ENCODE data around the gene FGF1. TPM values are rescaled to one million over a fixed set of nuclear protein-coding genes. Genes with fewer than 3 reads are reported as not detected.

The FGF1 gene
- total RNA-seq, 1 experiment from 2014 or later, result 3.2 TPM

GRCh38 chr5:142626099-142626498, 59.8 kb downstream of the FGF1 start:
- no CpG with 5 or more reads among the region's 3 CpGs for WGBS (ENCODE audit: extremely low coverage, insufficient read length, low lambda C conversion rate)
- no peaks in the 10 kb centered on the region for H3K79me1 ChIP-seq (ENCODE audit: insufficient read depth, low read depth, low read length, poor library complexity, severe bottlenecking)
- no peak overlapping the region for H2BK12ac ChIP-seq (ENCODE audit: insufficient read length, low read depth, low read length)
- H4K5ac ChIP-seq (ENCODE audit: insufficient read length, low read depth, low read length), result no peak overlapping the region
- no peak overlapping the region for H2AFZ ChIP-seq (ENCODE audit: low read length)
- no peaks in the 10 kb centered on the region for H3K27me3 ChIP-seq (ENCODE audit: insufficient read depth, low read length)
- no peak overlapping the region for H4K8ac ChIP-seq (replicated peaks; ENCODE audit: insufficient read length, low read depth, low read length)
- no peak overlapping the region for H3K4me3 Mint-ChIP-seq
- H3K27ac Mint-ChIP-seq, result no peak overlapping the region
- no peak overlapping the region for H2AK5ac ChIP-seq (ENCODE audit: insufficient read length, low read length)
- H3K27me3 Mint-ChIP-seq (ENCODE audit: low read depth), result peaks cover 2% of the 10 kb centered on the region; the same call in 1 of the 2 replicates
- H3K9me3 ChIP-seq (ENCODE audit: control insufficient read depth, low read depth, low read length), result no peaks in the 10 kb centered on the region
- no peak overlapping the region for H2BK15ac ChIP-seq (ENCODE audit: low read depth, low read length)
- DNase-seq, result no peak
- H3K18ac ChIP-seq (ENCODE audit: insufficient read length, low read depth, low read length), result no peak overlapping the region
- no peak overlapping the region for H3K14ac ChIP-seq (ENCODE audit: insufficient read depth, low read length)
- no peaks in the 10 kb centered on the region for H3K9me3 Mint-ChIP-seq
- no peak overlapping the region for H2BK5ac ChIP-seq (ENCODE audit: insufficient read length, low read length)
- no peaks in the 10 kb centered on the region for H3K23me2 ChIP-seq (ENCODE audit: insufficient read length, low read depth, low read length, poor library complexity, severe bottlenecking)
- peaks cover 16 to 28% of the 10 kb centered on the region in 2 experiments for H3K4me1 Mint-ChIP-seq
- 0 out of 7 replicates have a peak, but pooled peaks cover 0 to 2% (median 0%) of the 10 kb centered on the region in 3 experiments for H3K36me3 Mint-ChIP-seq (ENCODE audit: insufficient read depth in 1 of 3, low read depth in 3 of 3)
- H3K27ac ChIP-seq (ENCODE audit: insufficient read length, low read depth, low read length), result no peak overlapping the region
- no peak overlapping the region for H3K56ac ChIP-seq (ENCODE audit: insufficient read length, low read depth, low read length)
- no peak overlapping the region for H2BK120ac ChIP-seq (ENCODE audit: low read depth, low read length, poor library complexity, severe bottlenecking)
- H3K4ac ChIP-seq (ENCODE audit: low read depth, low read length), result no peak overlapping the region
- H3K9ac ChIP-seq (ENCODE audit: extremely low read depth, insufficient read length, low read length), result no peak overlapping the region
- H3K79me2 ChIP-seq (ENCODE audit: insufficient read depth, low read length), result no peaks in the 10 kb centered on the region
- H2BK20ac ChIP-seq (ENCODE audit: low read depth, low read length, poor library complexity, severe bottlenecking), result no peak overlapping the region
- TF ChIP-seq CTCF (conservative IDR thresholded peaks at IDR 0.05), result no peak
- no peak overlapping the region for H3T11ph ChIP-seq (ENCODE audit: low read length)
- H3K4me2 ChIP-seq (ENCODE audit: insufficient read depth, insufficient read length, low read length), result no peak overlapping the region
- no peak overlapping the region for H3K23ac ChIP-seq (ENCODE audit: insufficient read length, low read depth, low read length)
- no peaks in the 10 kb centered on the region for H4K20me1 ChIP-seq (ENCODE audit: control insufficient read depth, insufficient read depth, insufficient read length)
- no peak overlapping the region for H4K91ac ChIP-seq (ENCODE audit: insufficient read length, low read depth, low read length)
- H3K4me1 ChIP-seq (ENCODE audit: insufficient read depth, low read length), result peaks cover 2% of the 10 kb centered on the region; the same call in 1 of the 2 replicates
